HCT116 (cell line): ENCODE measurements around the gene HPCAL4. TPM values are rescaled to one million over a fixed set of nuclear protein-coding genes. Genes with fewer than 3 reads are reported as not detected.
A peak's percentile ranks its signal among the peaks of the same experiment; 100 is the strongest.

Experiments
- ATAC-seq: fragments of 200-7000 bp; cut with Tn5 transposase; 2 replicates; pipeline ENCODE4 v1.9.1; 2020; ENCODE audit warnings: mild to moderate bottlenecking, moderate library complexity
- BruUV-seq: library from RNA; stranded (reverse); fragments of 400-500 nt; replicated peaks from 2 replicates; lab custom pipeline; 2021; lab: Mats Ljungman, UMichigan
- CTCF ChIA-PET: fragments of 300-600 bp; sonication (Branson Sonifier 250); formaldehyde crosslinking; loops from one replicate; lab custom pipeline; 2021; ENCODE audit warnings: antibody characterized with exemption; lab: Charles Lee
- POLR2A ChIA-PET: fragments of 300-600, 350-600 bp; sonication (Branson Sonifier 250); formaldehyde crosslinking; loops from one replicate; lab custom pipeline; 2021; ENCODE audit warnings: antibody characterized with exemption; lab: Charles Lee
- RAD21 ChIA-PET, 2 experiments: fragments of 300-600 bp; sonication (Branson Sonifier 250); formaldehyde crosslinking; loops; one replicate each; lab custom pipeline; 2023; ENCODE audit warnings: low total read pairs in 2 of 2; ENCODE audit not compliant: uncharacterized antibody in 2 of 2, unreplicated experiment in 2 of 2, low non-redundant PET in 1 of 2; lab: Charles Lee
- DNase-seq: peaks from one replicate; pipeline ENCODE4 v3.0.0-alpha.2; 2010; ENCODE audit warnings: low read depth, low spot score
- H2AFZ ChIP-seq: fragments of 200-600 bp; shearing (Covaris generic), sonication (generic); 2 replicates; pipeline ENCODE4 v1.6.1; 2017; ENCODE audit warnings: low read depth, mixed run types, mixed read lengths, antibody characterized with exemption, low read length; ENCODE audit not compliant: poor library complexity, severe bottlenecking
- H3K27ac ChIP-seq: 2 replicates; pipeline ENCODE4 v1.5.1; 2012; ENCODE audit warnings: low read depth, low read length
- H3K27me3 ChIP-seq: fragments of 200-600 bp; sonication (generic); 2 replicates; pipeline ENCODE4 v1.6.1; 2016; ENCODE audit warnings: mixed run types, low read length, mixed read lengths; ENCODE audit not compliant: insufficient read depth
- H3K36me3 ChIP-seq, 2 experiments: fragments of 200-500 bp in 1 of 2; fragments of 200-600 bp in 1 of 2; sonication (Bioruptor generic) in 1 of 2; sonication (generic) in 1 of 2; 2 replicates each; pipeline versions ENCODE4 v1.5.1 to v1.6.1; 2014 to 2016; ENCODE audit warnings: low read length in 2 of 2, inconsistent platforms in 1 of 2, mixed read lengths in 1 of 2, mixed run types in 1 of 2; ENCODE audit not compliant: insufficient read depth in 2 of 2, control insufficient read depth in 1 of 2
- H3K4me1 ChIP-seq, 2 experiments: fragments of 200-600 bp in 1 of 2; sonication (generic) in 1 of 2; 2 replicates each; pipeline versions ENCODE4 v1.5.1 to v1.6.1; 2012 to 2017; ENCODE audit warnings: low read length in 2 of 2, inconsistent platforms in 1 of 2, mild to moderate bottlenecking in 1 of 2, mixed read lengths in 1 of 2, mixed run types in 1 of 2, moderate library complexity in 1 of 2; ENCODE audit not compliant: insufficient read depth in 2 of 2, control insufficient read depth in 1 of 2
- H3K4me2 ChIP-seq: fragments of 200-600 bp; sonication (generic); 2 replicates; pipeline ENCODE4 v1.6.1; 2017; ENCODE audit warnings: mixed run types, low read length, mixed read lengths
- H3K4me3 ChIP-seq, 2 experiments: fragments of 200-600 bp in 1 of 2; sonication (generic) in 1 of 2; replicated peaks in 1 of 2; 2 replicates each; pipeline ENCODE4 v1.5.1; 2011 to 2016; ENCODE audit warnings: low read length in 2 of 2, control low read depth in 1 of 2, low read depth in 1 of 2, mild to moderate bottlenecking in 1 of 2, mixed read lengths in 1 of 2, mixed run types in 1 of 2
- H3K79me2 ChIP-seq: fragments of 200-600 bp; sonication (generic); 2 replicates; pipeline ENCODE4 v1.6.1; 2017; ENCODE audit warnings: mild to moderate bottlenecking, mixed run types, low read length, moderate library complexity, mixed read lengths; ENCODE audit not compliant: insufficient read depth
- H3K9ac ChIP-seq: fragments of 200-600 bp; sonication (generic); 2 replicates; pipeline ENCODE4 v1.6.1; 2016; ENCODE audit warnings: low read length, mixed read lengths
- H3K9me2 ChIP-seq: fragments of 200-600 bp; sonication (generic), shearing (Covaris generic); 2 replicates; pipeline ENCODE4 v1.6.1; 2017; ENCODE audit warnings: mixed run types, mild to moderate bottlenecking, moderate library complexity; ENCODE audit not compliant: insufficient read depth
- H3K9me3 ChIP-seq, 2 experiments: fragments of 200-500 bp in 1 of 2; fragments of 200-600 bp in 1 of 2; sonication (Bioruptor generic) in 1 of 2; sonication (generic) in 1 of 2; 2 replicates each; pipeline ENCODE4 v1.6.1; 2014 to 2017; ENCODE audit warnings: low read length in 2 of 2, mixed read lengths in 2 of 2, inconsistent platforms in 1 of 2, low read depth in 1 of 2, mild to moderate bottlenecking in 1 of 2, mixed run types in 1 of 2, moderate library complexity in 1 of 2; ENCODE audit not compliant: control insufficient read depth in 1 of 2, insufficient read depth in 1 of 2
- H4K20me1 ChIP-seq: fragments of 200-600 bp; sonication (generic), shearing (Covaris generic); 2 replicates; pipeline ENCODE4 v1.6.1; 2017; ENCODE audit warnings: mixed run types, mild to moderate bottlenecking, moderate library complexity; ENCODE audit not compliant: insufficient read depth
- ATF3 ChIP-seq: IDR thresholded peaks from 2 replicates; pipeline ENCODE4 v1.6.1; 2012
- CBX3 ChIP-seq: IDR thresholded peaks from 2 replicates; pipeline ENCODE4 v1.6.1; 2012; ENCODE audit warnings: low read depth
- EGR1 ChIP-seq: IDR thresholded peaks from 2 replicates; pipeline ENCODE4 v1.6.1; 2012; ENCODE audit warnings: low read depth
- ELF1 ChIP-seq: IDR thresholded peaks from 2 replicates; pipeline ENCODE4 v1.6.1; 2012; ENCODE audit warnings: low read depth, borderline replicate concordance
- JUND ChIP-seq: IDR thresholded peaks from 2 replicates; pipeline ENCODE4 v1.6.1; 2012
- POLR2A ChIP-seq: IDR thresholded peaks from 2 replicates; pipeline ENCODE4 v1.7.0; 2011; ENCODE audit warnings: borderline replicate concordance; ENCODE audit not compliant: insufficient read depth, insufficient read length; ENCODE audit errors: extremely low read depth
- POLR2AphosphoS5 ChIP-seq: IDR thresholded peaks from 2 replicates; pipeline ENCODE4 v1.6.1; 2011; ENCODE audit warnings: mild to moderate bottlenecking, low read depth, low read length, moderate library complexity
- RAD21 ChIP-seq: IDR thresholded peaks from 2 replicates; pipeline ENCODE4 v1.6.1; 2012; ENCODE audit warnings: low read depth, mild to moderate bottlenecking
- SIN3A ChIP-seq: IDR thresholded peaks from 2 replicates; pipeline ENCODE4 v1.6.1; 2012; ENCODE audit warnings: low read depth
- SP1 ChIP-seq: IDR thresholded peaks from 2 replicates; pipeline ENCODE4 v1.6.1; 2012; ENCODE audit warnings: low read depth
- SRF ChIP-seq: IDR thresholded peaks from 2 replicates; pipeline ENCODE4 v1.6.1; 2012; ENCODE audit warnings: low read depth
- TCF7L2 ChIP-seq: IDR thresholded peaks from 2 replicates; pipeline ENCODE4 v1.7.0; 2011; ENCODE audit warnings: borderline replicate concordance, inconsistent platforms; ENCODE audit not compliant: insufficient read depth, insufficient read length; ENCODE audit errors: extremely low read depth
- YY1 ChIP-seq: IDR thresholded peaks from 2 replicates; pipeline ENCODE4 v1.6.1; 2011; ENCODE audit warnings: low read length, low read depth, moderate library complexity, mild to moderate bottlenecking; ENCODE audit not compliant: insufficient replicate concordance; ENCODE audit errors: extremely low read depth
- ZFX ChIP-seq: fragments of 450-650 bp; IDR thresholded peaks from 2 replicates; pipeline ENCODE4 v1.6.1; 2017
- ZNF274 ChIP-seq: fragments of 200-500 bp; sonication (Bioruptor generic); IDR thresholded peaks from 2 replicates; pipeline ENCODE4 v1.6.1; 2014; ENCODE audit warnings: mild to moderate bottlenecking, low read depth, low read length, inconsistent platforms
- intact Hi-C: fragments of 100-400 bp; cut with micrococcal nuclease; formaldehyde crosslinking; loops from 2 replicates; pipeline ENCODE4 v1.10.0; 2022
- total RNA-seq: library from RNA; stranded (reverse); gene quantifications from one replicate; pipeline ENCODE4 v1.2.1, GENCODE V29; 2021; ENCODE audit not compliant: unreplicated experiment
- TF ChIP-seq, protein P1 (sequence below): IDR thresholded peaks from 2 replicates; pipeline ENCODE4 v1.6.1; 2012; ENCODE audit warnings: low read depth

Gene HPCAL4
- total RNA-seq, 1 experiment from 2014 or later = 5.2 TPM

DNA sequence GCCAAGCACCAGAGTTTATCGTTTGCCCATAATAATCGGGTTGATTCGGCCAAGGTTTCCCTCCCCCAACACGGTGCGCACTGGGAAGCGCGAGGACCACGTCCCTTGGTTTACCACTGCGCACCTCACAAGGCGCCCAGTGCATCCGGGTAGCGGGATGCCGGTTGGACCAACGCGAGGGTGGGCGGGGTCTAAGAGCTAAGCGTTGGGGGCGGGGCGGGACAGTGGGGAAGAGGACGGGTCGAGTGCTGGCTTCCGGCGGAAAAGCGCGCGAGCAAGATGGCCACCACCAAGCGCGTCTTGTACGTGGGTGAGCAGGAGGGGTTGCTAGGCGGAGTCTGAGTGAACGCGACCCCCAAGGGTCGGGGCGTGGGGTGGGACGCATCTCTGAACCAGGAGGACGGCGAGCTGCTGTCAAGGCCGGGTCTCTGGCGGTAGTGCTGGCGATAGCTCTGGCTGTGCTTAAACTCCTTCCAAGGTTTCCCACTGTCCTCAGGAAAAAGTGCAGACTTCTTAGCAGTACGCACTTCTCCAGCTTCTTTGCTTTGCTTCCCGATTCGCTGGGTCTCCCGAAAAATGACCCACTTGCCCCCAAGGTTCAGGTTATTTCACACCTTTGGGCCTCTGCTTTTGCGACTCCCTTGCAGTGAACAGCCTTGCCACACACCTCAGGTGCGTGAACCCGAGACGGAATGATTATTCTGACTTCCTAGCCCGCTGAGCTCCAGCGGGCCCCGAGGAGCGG, 47.6 kb upstream of the HPCAL4 start, which contains the start of gene PPIE (continued):
- TF ChIP-seq ZNF274 (no peak), TCF7L2 (no peak), ZFX (no peak), SIN3A (no peak)

GRCh38 chr1:39737546-39738169, 46.4 kb upstream of the HPCAL4 start:
- Histone ChIP-seq H3K9me3 (no peaks in the 10 kb centered on the region), H3K4me3 (no peak overlapping the region), H3K27me3 (peaks cover 5% of the 10 kb centered on the region; the same call in 1 of the 2 replicates), H2AFZ (no peak overlapping the region), H3K4me1 (peaks cover 7 to 18% of the 10 kb centered on the region in 2 experiments; a peak in 3 of 4 replicates), H3K9me2 (no peaks in the 10 kb centered on the region), H3K9ac (no peak overlapping the region), H3K4me2 (peak overlapping the region; percentile 87; the same call in 1 of the 2 replicates), H3K79me2 (peaks cover 34% of the 10 kb centered on the region), H4K20me1 (no peaks in the 10 kb centered on the region), H3K27ac (no peak overlapping the region), H3K36me3 (peaks cover 10 to 19% of the 10 kb centered on the region in 2 experiments)
- POLR2A ChIA-PET = no interaction called here
- RAD21 ChIA-PET = no interaction called here
- no TSS peak for BruUV-seq
- TF ChIP-seq ELF1 (no peak), POLR2AphosphoS5 (no peak), CBX3 (no peak), YY1 (no peak), EGR1 (no peak), ATF3 (no peak), SRF (no peak), RAD21 (no peak), POLR2A (no peak), ZNF274 (no peak), JUND (no peak), SP1 (no peak)
- TF ChIP-seq, protein P1, sequence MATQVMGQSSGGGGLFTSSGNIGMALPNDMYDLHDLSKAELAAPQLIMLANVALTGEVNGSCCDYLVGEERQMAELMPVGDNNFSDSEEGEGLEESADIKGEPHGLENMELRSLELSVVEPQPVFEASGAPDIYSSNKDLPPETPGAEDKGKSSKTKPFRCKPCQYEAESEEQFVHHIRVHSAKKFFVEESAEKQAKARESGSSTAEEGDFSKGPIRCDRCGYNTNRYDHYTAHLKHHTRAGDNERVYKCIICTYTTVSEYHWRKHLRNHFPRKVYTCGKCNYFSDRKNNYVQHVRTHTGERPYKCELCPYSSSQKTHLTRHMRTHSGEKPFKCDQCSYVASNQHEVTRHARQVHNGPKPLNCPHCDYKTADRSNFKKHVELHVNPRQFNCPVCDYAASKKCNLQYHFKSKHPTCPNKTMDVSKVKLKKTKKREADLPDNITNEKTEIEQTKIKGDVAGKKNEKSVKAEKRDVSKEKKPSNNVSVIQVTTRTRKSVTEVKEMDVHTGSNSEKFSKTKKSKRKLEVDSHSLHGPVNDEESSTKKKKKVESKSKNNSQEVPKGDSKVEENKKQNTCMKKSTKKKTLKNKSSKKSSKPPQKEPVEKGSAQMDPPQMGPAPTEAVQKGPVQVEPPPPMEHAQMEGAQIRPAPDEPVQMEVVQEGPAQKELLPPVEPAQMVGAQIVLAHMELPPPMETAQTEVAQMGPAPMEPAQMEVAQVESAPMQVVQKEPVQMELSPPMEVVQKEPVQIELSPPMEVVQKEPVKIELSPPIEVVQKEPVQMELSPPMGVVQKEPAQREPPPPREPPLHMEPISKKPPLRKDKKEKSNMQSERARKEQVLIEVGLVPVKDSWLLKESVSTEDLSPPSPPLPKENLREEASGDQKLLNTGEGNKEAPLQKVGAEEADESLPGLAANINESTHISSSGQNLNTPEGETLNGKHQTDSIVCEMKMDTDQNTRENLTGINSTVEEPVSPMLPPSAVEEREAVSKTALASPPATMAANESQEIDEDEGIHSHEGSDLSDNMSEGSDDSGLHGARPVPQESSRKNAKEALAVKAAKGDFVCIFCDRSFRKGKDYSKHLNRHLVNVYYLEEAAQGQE = no peak
- intact Hi-C loops = no loop called here
- CTCF ChIA-PET = interaction anchor here (3.4 kb wide), 1 partner anchor 79 kb away, joined by 11 read pairs; no protein-coding TSS in a partner anchor
- DNase-seq (no peak), ATAC-seq (no peak)
